GM12878 (cell line): ENCODE data around the gene FBF1. TPM values are rescaled to one million over a fixed set of nuclear protein-coding genes. Genes with fewer than 3 reads are reported as not detected.

ENCODE experiments used
- ATAC-seq: fragments of 200-7000 bp; cut with Tn5 transposase; 3 replicates; pipeline ENCODE4 v1.9.1; 2020; ENCODE audit warnings: mild to moderate bottlenecking, moderate library complexity
- BruUV-seq: library from RNA; stranded (reverse); fragments of 400-500 nt; replicated peaks from 2 replicates; lab custom pipeline; 2021; lab: Mats Ljungman, UMichigan
- CTCF ChIA-PET: fragments of 300-600 bp; sonication (Branson Sonifier 250); formaldehyde crosslinking; extraction: SDS; loops from one replicate; lab custom pipeline; 2021; ENCODE audit warnings: inconsistent platforms; lab: Yijun Ruan, JAX
- POLR2A ChIA-PET: fragments of 350-600 bp; formaldehyde crosslinking; extraction: SDS; loops from one replicate; lab custom pipeline; 2021; ENCODE audit warnings: inconsistent platforms; lab: Charles Lee
- RAD21 ChIA-PET: fragments of 300-600 bp; sonication (Branson Sonifier 250); formaldehyde crosslinking; loops from one replicate; lab custom pipeline; 2023; ENCODE audit warnings: antibody characterized with exemption; ENCODE audit not compliant: unreplicated experiment; lab: Charles Lee
- SMC1A ChIA-PET: fragments of 300-600 bp; sonication (Branson Sonifier 250); formaldehyde crosslinking; loops from one replicate; lab custom pipeline; 2023; ENCODE audit not compliant: unreplicated experiment, uncharacterized antibody; lab: Charles Lee
- DNase-seq: peaks from one replicate; pipeline ENCODE4 v3.0.0-alpha.2; 2011; ENCODE audit warnings: low read depth, low spot score
- FAIRE-seq: peaks from 3 replicates; lab custom pipeline; 2011; peaks lifted over from hg19 to GRCh38; lab: Jason Lieb, UNC
- H2AFZ ChIP-seq: 2 replicates; pipeline ENCODE4 v1.6.0; 2011; ENCODE audit warnings: low read depth, low read length, control low read depth; ENCODE audit not compliant: control insufficient read depth
- H3K27ac ChIP-seq: 2 replicates; pipeline ENCODE4 v1.5.1; 2011; ENCODE audit warnings: control low read depth; ENCODE audit not compliant: control insufficient read depth, insufficient read depth
- H3K27me3 ChIP-seq, 2 experiments: replicated peaks in 1 of 2; 2 replicates each; pipeline versions ENCODE4 v1.6.0 to v1.6.1; 2011; ENCODE audit warnings: low read length in 1 of 2; ENCODE audit not compliant: control insufficient read depth in 2 of 2, insufficient read depth in 2 of 2
- H3K36me3 ChIP-seq, 2 experiments: 2 replicates each; pipeline ENCODE4 v1.5.1; 2011; ENCODE audit warnings: low read length in 1 of 2; ENCODE audit not compliant: control insufficient read depth in 2 of 2, insufficient read depth in 2 of 2
- H3K4me1 ChIP-seq: 2 replicates; pipeline ENCODE4 v1.6.1; 2011; ENCODE audit warnings: mild to moderate bottlenecking, low read length, moderate library complexity, mixed read lengths; ENCODE audit not compliant: control insufficient read depth, insufficient read depth
- H3K4me2 ChIP-seq: 2 replicates; pipeline ENCODE4 v1.6.0; 2011; ENCODE audit warnings: control low read depth; ENCODE audit not compliant: control insufficient read depth, insufficient read depth
- H3K4me3 ChIP-seq: fragments of 200-600 bp; sonication (generic); 2 replicates; pipeline ENCODE4 v1.5.1; 2016
- H3K79me2 ChIP-seq: 2 replicates; pipeline ENCODE4 v1.6.0; 2011; ENCODE audit warnings: low read length; ENCODE audit not compliant: control insufficient read depth, insufficient read depth
- H3K9ac ChIP-seq: 2 replicates; pipeline ENCODE4 v1.8.0; 2011; ENCODE audit warnings: low read length, control low read depth, mixed read lengths; ENCODE audit not compliant: control insufficient read depth, insufficient read depth
- H3K9me3 ChIP-seq: replicated peaks from 3 replicates; pipeline ENCODE4 v1.5.1; 2011; ENCODE audit warnings: mild to moderate bottlenecking, low read length; ENCODE audit not compliant: control insufficient read depth, insufficient read depth
- H4K20me1 ChIP-seq: 2 replicates; pipeline ENCODE4 v1.6.0; 2011; ENCODE audit not compliant: control insufficient read depth, insufficient read depth
- ASH2L ChIP-seq: fragments of 300-600, 200-600 bp; sonication (generic); IDR thresholded peaks from 2 replicates; pipeline ENCODE4 v1.6.1; 2017; ENCODE audit warnings: low read depth, mild to moderate bottlenecking, borderline replicate concordance
- BMI1 ChIP-seq: fragments of 450-650 bp; IDR thresholded peaks from 2 replicates; pipeline ENCODE4 v1.6.1; 2016; ENCODE audit warnings: mild to moderate bottlenecking, moderate library complexity, borderline replicate concordance
- CBX3 ChIP-seq: fragments of 200-600 bp; sonication (generic); IDR thresholded peaks from 2 replicates; pipeline ENCODE4 v1.6.1; 2016; ENCODE audit warnings: low read depth, borderline replicate concordance
- FOXK2 ChIP-seq: fragments of 450-650 bp; IDR thresholded peaks from 2 replicates; pipeline ENCODE4 v1.6.1; 2017; ENCODE audit warnings: mild to moderate bottlenecking, moderate library complexity
- HDAC6 ChIP-seq: fragments of 200-600 bp; sonication (generic); IDR thresholded peaks from one replicate; pipeline ENCODE4 v1.8.0; 2017; ENCODE audit warnings: antibody characterized with exemption; ENCODE audit not compliant: unreplicated experiment
- JUNB ChIP-seq: IDR thresholded peaks from 2 replicates; pipeline ENCODE4 v1.6.1; 2016; ENCODE audit warnings: antibody characterized with exemption, mild to moderate bottlenecking
- MAX ChIP-seq: IDR thresholded peaks from 2 replicates; pipeline ENCODE4 v1.6.1; 2012; ENCODE audit warnings: low read depth, low read length, improper control_type of control experiment
- MYB ChIP-seq: fragments of 150-350 bp; IDR thresholded peaks from 2 replicates; pipeline ENCODE4 v1.6.1; 2014; ENCODE audit warnings: mild to moderate bottlenecking, low read depth, low read length, borderline replicate concordance
- NR2F1 ChIP-seq: fragments of 450-650 bp; conservative IDR thresholded peaks from 2 replicates; pipeline ENCODE4 v1.6.1; 2017; ENCODE audit warnings: mild to moderate bottlenecking
- POLR2AphosphoS5 ChIP-seq: IDR thresholded peaks from 2 replicates; pipeline ENCODE4 v1.6.1; 2011; ENCODE audit warnings: mild to moderate bottlenecking, low read length, inconsistent platforms
- RCOR1 ChIP-seq: conservative IDR thresholded peaks from 2 replicates; pipeline ENCODE4 v1.6.1; 2012; ENCODE audit warnings: low read depth, low read length, improper control_type of control experiment
- SREBF1 ChIP-seq: IDR thresholded peaks from 2 replicates; pipeline ENCODE4 v1.6.1; 2012; ENCODE audit warnings: mild to moderate bottlenecking, low read length
- SUZ12 ChIP-seq: fragments of 200-600 bp; sonication (generic); IDR thresholded peaks from one replicate; pipeline ENCODE4 v1.6.1; 2018; ENCODE audit warnings: antibody characterized with exemption, mild to moderate bottlenecking; ENCODE audit not compliant: unreplicated experiment
- TAF1 ChIP-seq: IDR thresholded peaks from 2 replicates; pipeline ENCODE4 v1.6.1; 2011; ENCODE audit warnings: mild to moderate bottlenecking, low read depth, low read length, borderline replicate concordance
- TCF7 ChIP-seq: IDR thresholded peaks from 2 replicates; pipeline ENCODE4 v1.6.1; 2014; ENCODE audit warnings: antibody characterized with exemption, borderline replicate concordance
- WGBS: methylation state at CpG from one replicate; pipeline ENCODE4 v1.1.6; 2016; ENCODE audit warnings: low lambda C conversion rate; ENCODE audit not compliant: insufficient replicate concordance, insufficient coverage; ENCODE audit errors: missing lambda C conversion rate; 5-methylcytosine and 5-hydroxymethylcytosine counted together
- in situ Hi-C: fragments of 300-500 bp; cut with MboI; formaldehyde crosslinking; loops from 9 replicates; pipeline ENCODE4 v1.14.3; 2018; ENCODE audit warnings: mixed read lengths
- intact Hi-C: fragments of 100-400 bp; cut with micrococcal nuclease; formaldehyde crosslinking; loops from one replicate; pipeline ENCODE4 v1.14.2; 2022; ENCODE audit not compliant: unreplicated experiment
- polyA plus RNA-seq, 11 experiments: library from polyadenylated mRNA; depleted of rRNA in 4 of 11; unstranded in 6 of 11; stranded (reverse) in 5 of 11; fragments of >200 nt; fragmentation: Nextera tagmentation in 4 of 11; fragmentation: Illumina TruSeq in 1 of 11; extraction: Ambion mirVana in 4 of 11; extraction: Trizol in 1 of 11; gene quantifications; 1 replicate in 1 of 11; 2 replicates in 10 of 11; pipeline versions ENCODE4 v1.2.1 to v1.2.3, GENCODE V29; 2011 to 2016; ENCODE audit warnings: inconsistent platforms in 2 of 11, missing spikeins in 2 of 11, low read depth in 1 of 11
- total RNA-seq, 4 experiments: library from RNA; depleted of rRNA in 3 of 4; stranded (reverse); fragments of >200 nt in 3 of 4; fragmentation: Illumina TruSeq in 1 of 4; extraction: Trizol in 1 of 4; gene quantifications; 2 replicates each; pipeline versions ENCODE4 v1.2.1 to v1.2.3, GENCODE V29; 2013 to 2021
- TF ChIP-seq, protein P1 (sequence below): fragments of 450-650 bp; IDR thresholded peaks from 2 replicates; pipeline ENCODE4 v1.6.1; 2018; ENCODE audit warnings: mild to moderate bottlenecking, low read depth, moderate library complexity; ENCODE audit not compliant: partially characterized antibody
- TF ChIP-seq, protein P2 (sequence below): fragments of 150-350 bp; IDR thresholded peaks from 2 replicates; pipeline ENCODE4 v1.6.1; 2014; ENCODE audit warnings: mild to moderate bottlenecking, low read depth, low read length

The FBF1 gene
- total and polyA plus RNA-seq, 10 of the 15 experiments (the other 5 are each of a cell fraction or from before 2014, with no cell fraction given) = 0.29 to 15.0 (median 7.0) TPM

DNA sequence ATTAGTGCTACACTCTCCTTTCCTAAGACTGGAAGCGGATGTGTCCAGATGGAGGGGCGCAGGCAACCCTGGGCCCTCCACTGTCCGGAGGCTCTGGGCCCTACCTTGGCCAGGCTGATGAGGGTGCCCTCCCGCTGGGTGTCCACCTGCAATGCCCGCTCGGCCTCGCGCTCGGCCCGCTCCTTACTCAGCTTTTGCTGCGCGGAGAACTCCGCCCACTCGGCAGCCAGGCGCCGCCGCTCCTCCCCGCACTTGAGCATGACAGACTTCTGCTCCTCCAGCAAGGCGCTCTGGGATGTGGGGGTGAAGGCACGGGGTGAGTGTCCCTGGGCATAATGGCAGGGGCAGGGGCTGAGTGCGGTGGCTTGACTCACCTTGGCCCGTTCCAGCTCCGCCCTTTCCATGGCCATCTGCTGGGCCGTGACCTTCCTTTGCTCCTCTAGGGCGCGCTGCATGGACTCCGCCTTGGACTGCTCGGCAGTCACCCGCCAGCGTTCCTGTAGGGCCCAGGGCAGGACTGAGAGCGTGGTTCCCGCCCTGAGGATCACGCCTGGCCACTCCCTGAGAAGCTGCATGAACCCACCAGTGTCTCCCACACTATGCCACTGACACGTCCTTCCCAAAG, 26.1 kb downstream of the FBF1 start:
- no TSS peak for BruUV-seq
- RAD21 ChIA-PET = no interaction called here
- SMC1A ChIA-PET = no interaction called here
- no peak for ATAC-seq
- 89% methylated on average over 33 of the region's 34 CpGs for WGBS
- Histone ChIP-seq H3K9ac (no peak overlapping the region), H3K9me3 (no peaks in the 10 kb centered on the region), H3K36me3 (no peaks in the 10 kb centered on the region), H2AFZ (no peak overlapping the region), H3K4me3 (no peak overlapping the region), H3K4me2 (no peak overlapping the region), H3K4me1 (no peaks in the 10 kb centered on the region), H3K79me2 (no peaks in the 10 kb centered on the region), H4K20me1 (no peaks in the 10 kb centered on the region), H3K27me3 (no peaks in the 10 kb centered on the region), H3K27ac (no peak overlapping the region)
- DNase-seq = no peak
- no peak for FAIRE-seq
- TF ChIP-seq JUNB (no peak), HDAC6 (no peak), SUZ12 (no peak), FOXK2 (no peak), MAX (no peak), TAF1 (no peak), RCOR1 (no peak), MYB (no peak), ASH2L (no peak), BMI1 (no peak), TCF7 (no peak), NR2F1 (no peak), POLR2AphosphoS5 (no peak), CBX3 (no peak), SREBF1 (no peak)
- TF ChIP-seq, protein P1, sequence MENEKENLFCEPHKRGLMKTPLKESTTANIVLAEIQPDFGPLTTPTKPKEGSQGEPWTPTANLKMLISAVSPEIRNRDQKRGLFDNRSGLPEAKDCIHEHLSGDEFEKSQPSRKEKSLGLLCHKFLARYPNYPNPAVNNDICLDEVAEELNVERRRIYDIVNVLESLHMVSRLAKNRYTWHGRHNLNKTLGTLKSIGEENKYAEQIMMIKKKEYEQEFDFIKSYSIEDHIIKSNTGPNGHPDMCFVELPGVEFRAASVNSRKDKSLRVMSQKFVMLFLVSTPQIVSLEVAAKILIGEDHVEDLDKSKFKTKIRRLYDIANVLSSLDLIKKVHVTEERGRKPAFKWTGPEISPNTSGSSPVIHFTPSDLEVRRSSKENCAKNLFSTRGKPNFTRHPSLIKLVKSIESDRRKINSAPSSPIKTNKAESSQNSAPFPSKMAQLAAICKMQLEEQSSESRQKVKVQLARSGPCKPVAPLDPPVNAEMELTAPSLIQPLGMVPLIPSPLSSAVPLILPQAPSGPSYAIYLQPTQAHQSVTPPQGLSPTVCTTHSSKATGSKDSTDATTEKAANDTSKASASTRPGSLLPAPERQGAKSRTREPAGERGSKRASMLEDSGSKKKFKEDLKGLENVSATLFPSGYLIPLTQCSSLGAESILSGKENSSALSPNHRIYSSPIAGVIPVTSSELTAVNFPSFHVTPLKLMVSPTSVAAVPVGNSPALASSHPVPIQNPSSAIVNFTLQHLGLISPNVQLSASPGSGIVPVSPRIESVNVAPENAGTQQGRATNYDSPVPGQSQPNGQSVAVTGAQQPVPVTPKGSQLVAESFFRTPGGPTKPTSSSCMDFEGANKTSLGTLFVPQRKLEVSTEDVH = no peak
- TF ChIP-seq, protein P2, sequence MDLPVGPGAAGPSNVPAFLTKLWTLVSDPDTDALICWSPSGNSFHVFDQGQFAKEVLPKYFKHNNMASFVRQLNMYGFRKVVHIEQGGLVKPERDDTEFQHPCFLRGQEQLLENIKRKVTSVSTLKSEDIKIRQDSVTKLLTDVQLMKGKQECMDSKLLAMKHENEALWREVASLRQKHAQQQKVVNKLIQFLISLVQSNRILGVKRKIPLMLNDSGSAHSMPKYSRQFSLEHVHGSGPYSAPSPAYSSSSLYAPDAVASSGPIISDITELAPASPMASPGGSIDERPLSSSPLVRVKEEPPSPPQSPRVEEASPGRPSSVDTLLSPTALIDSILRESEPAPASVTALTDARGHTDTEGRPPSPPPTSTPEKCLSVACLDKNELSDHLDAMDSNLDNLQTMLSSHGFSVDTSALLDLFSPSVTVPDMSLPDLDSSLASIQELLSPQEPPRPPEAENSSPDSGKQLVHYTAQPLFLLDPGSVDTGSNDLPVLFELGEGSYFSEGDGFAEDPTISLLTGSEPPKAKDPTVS = no peak
- in situ Hi-C loops = no loop called here
- intact Hi-C loops = no loop called here
- CTCF ChIA-PET = no interaction called here
- POLR2A ChIA-PET = interaction anchor here (0.6 kb wide), 1 partner anchor 480 kb away, joined by 5 read pairs; no protein-coding TSS in a partner anchor
